Cardiac septum (tissue), 1 donor: ENCODE results near the gene SSUH2. TPM values are rescaled to one million over a fixed set of nuclear protein-coding genes. Genes with fewer than 3 reads are reported as not detected.

Source experiments
- DNase-seq: peaks from one replicate; pipeline ENCODE4 v3.0.0-alpha.2; 2020; ENCODE audit warnings: low spot score
- intact Hi-C: fragments of 100-400 bp; cut with DNase I; formaldehyde crosslinking; loops from one replicate; pipeline ENCODE4 v1.14.0; 2022
- total RNA-seq: library from RNA; stranded (reverse); fragmentation: NEBNext Ultra II Directional; extraction: Animal tissue kit (Norgen Biotek cat#: 25700); gene quantifications from one replicate; pipeline ENCODE4 v1.2.1, GENCODE V29; 2021
- donor health status: DM: no; HTN: no; CAD: no.

SSUH2 gene
- total RNA-seq, 1 donor from 2014 or later, result 2.4 TPM

DNA sequence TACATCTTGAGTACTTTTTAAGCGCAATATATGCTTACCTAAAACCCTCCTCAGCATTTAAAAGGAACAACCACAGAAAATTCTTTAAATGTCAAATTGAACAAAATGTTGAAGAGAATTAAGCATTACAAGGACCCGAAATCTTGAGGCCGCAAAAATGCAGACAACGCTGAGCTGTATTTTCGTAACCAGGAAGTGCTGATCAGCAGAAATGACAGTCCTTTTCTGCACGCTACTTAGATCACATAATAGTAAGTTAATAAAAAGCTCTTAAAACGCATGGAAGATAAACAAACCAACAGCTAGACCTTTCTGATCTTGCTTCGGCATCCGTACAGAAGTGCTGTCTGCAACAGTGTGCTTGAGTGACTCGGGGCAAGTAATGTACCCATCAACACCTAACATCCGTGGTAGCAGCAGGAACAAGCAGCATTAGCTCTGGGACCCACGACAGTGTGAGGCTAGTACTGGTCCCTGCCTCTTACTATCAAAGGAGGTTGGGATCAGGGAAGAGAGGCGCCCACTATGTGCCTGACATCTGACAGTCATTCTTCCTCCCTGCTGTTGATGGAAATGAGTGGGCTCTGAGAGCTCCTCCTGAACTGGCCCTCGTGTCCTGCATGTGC is 1.8 kb upstream of the SSUH2 start:
- intact Hi-C loops, result no loop called here
- DNase-seq, result peak; percentile 63

GRCh38 chr3:8645712-8646111 is 1.1 kb upstream of the SSUH2 start:
- DNase-seq, result no peak
- intact Hi-C loops, result no loop called here

DNA sequence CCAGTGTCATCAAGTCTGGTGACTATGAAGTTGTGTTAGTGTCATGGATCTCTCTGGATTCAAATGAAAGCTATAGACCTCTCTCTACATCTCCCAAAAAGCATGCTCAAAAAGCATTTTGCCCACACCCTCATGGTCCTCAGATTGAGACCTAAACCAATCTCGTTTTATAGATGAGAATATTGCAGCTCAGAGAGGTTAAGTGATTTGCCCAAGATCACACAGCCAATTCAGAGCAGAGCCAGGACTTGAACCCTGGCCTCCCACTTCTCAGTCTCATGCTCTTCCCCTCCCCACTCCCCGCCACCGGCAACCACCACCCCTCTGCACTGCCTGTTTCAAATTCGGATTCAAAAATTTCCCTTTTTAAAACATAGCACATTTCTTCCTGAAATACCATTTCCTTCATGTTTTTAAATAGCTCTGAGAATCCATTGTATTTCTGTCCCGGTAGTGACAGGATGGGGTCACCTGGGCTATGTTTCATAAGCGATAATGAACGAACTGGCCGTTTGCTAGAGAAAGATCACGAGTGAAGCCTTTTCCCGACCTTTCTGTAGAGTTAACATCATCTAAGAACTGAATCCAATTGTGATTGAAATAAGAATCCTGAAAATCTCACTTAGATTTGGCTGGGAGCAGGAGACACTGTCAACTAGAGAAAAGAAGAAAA is 769 bp downstream of the SSUH2 start:
- intact Hi-C loops, result no loop called here
- no peak for DNase-seq

GRCh38 chr3:8642001-8642400 is 2.6 kb downstream of the SSUH2 start:
- intact Hi-C loops, result no loop called here
- no peak for DNase-seq

- intact Hi-C loops, result no loop called here
These were observed 3.1 kb downstream of the SSUH2 start for GRCh38 chr3:8641472-8641871.

GRCh38 chr3:8640223-8640622 is 4.4 kb downstream of the SSUH2 start:
- no peak for DNase-seq
- intact Hi-C loops, result no loop called here

More at GRCh38 chr3:8641472-8641871, 3.1 kb downstream of the SSUH2 start:
- no peak for DNase-seq

DNA sequence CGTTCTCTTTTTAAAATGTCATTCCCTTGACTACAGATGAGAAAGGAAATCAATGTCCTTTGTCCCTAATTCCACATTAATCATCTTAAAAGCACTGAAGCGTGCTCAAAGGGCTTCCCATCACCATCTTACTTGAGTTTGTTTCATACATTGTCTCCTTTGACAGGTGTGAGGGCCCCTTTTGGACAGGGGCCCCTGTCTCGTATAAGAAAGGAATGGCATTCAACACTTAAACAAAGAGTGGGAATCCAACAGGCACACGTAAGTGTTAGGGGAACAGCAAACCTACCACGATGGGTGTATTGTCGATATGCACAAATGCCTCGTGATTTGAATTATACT is 5.0 kb downstream of the SSUH2 start:
- DNase-seq, result no peak
- intact Hi-C loops, result no loop called here

DNA sequence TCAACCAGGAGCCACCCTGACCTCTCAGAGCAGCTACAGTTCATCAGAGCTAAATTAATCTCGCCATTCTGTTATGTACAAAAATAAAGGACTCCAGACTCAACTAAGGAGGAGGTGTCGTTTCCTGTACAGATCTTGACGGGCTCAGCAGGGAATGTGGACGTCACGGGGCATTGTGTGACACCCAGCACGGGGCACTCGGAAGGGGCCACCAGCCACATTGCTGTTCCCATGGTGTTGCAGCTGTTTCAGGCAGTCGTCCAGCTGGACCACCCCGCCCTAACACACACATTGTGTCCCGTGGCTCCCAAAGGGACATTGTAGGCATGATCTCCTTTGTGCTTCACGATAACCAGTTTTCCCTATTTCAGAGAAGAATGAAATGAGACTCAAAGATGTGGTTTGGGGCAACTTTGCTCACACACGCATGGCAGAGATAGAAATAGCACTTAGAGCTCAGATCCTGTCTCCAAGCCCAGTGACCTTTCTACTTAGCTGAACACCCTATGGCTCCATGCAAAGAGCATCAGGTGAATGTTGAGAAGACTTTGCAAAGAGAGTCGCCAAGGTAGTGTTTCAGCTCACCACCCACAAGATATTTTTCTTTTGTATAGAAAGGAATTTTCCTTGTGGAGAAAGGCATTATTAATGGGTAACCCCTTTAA is 5.5 kb downstream of the SSUH2 start:
- intact Hi-C loops, result no loop called here
- no peak for DNase-seq

DNA sequence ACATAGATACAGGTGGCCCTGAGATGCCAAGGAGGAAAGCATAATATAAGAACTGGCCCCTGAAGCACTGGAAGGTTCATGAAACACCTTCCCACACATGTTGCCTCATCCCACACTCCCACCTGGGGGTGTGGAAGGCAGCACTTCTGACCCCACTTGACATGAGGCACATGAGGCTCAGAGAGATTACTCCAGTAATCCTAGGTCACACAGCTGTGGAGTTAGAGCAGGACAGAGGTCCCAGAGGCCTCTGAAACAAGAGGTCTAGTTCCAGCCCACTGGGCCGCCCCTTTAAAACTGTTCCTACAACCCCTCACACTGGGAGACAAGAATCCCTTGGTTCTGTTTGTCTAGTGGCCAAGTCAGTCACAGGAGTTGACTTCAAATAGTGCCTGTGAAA is 7.2 kb downstream of the SSUH2 start:
- intact Hi-C loops, result no loop called here
- DNase-seq, result no peak

DNA sequence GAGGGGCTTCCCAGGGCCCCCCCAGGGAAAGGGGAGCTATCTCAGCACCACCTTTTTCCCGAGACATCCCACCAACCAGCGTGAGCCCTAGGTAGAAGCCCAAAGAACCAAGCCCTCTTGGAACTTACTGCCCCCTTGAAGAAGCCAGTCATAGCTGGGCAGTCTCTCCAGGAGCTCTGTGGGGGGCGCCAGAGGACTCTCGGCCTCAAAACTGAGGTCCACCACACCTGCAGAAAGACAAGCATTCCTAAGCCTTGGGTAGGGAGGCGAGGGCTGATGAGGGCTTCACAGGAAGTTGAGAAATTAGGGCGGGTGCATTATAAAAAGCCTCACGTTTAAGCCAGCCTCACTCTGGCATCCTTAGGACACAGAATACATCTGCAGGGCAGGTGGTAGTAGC is 9.0 kb downstream of the SSUH2 start:
- peak; percentile 29 for DNase-seq
- intact Hi-C loops, result no loop called here

- intact Hi-C loops, result no loop called here
- DNase-seq, result peak; percentile 70
These were observed 9.5 kb downstream of the SSUH2 start for GRCh38 chr3:8635125-8635524.

GRCh38 chr3:8632402-8633237 is 12.0 kb downstream of the SSUH2 start:
- peak; percentile 27 for DNase-seq
- intact Hi-C loops, result no loop called here

DNA sequence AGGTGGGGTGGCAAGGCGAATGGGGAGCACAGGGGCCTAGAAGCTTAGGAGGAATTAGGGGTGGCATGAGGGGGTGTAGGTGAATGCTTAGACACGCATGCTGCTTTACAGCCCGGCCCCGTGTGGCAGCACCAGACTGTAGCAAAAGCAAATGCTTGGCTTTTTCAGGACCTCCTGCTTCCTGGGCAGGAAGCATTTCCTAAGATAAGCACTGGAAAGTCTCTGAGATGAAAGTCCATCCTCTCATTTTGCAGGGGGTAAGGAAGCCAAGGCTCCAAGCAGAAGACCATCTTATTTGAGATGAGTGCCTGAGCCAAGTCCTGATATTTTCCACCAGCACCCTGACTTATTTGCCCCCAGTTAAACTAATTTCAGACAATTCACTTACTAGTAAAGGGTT is 12.9 kb downstream of the SSUH2 start:
- intact Hi-C loops, result no loop called here
- DNase-seq, result peak; percentile 38

GRCh38 chr3:8629151-8630021 is 15.2 kb downstream of the SSUH2 start:
- intact Hi-C loops, result no loop called here
- peak; percentile 76 for DNase-seq

GRCh38 chr3:8627949-8628348 is 16.6 kb downstream of the SSUH2 start:
- intact Hi-C loops, result no loop called here
- DNase-seq, result peak; percentile 46

- DNase-seq, result peak; percentile 47
- intact Hi-C loops, result no loop called here
These were observed 17.2 kb downstream of the SSUH2 start for GRCh38 chr3:8627201-8627940.

GRCh38 chr3:8625991-8626390 is 18.6 kb downstream of the SSUH2 start:
- peak; percentile 71 for DNase-seq
- intact Hi-C loops, result no loop called here

DNA sequence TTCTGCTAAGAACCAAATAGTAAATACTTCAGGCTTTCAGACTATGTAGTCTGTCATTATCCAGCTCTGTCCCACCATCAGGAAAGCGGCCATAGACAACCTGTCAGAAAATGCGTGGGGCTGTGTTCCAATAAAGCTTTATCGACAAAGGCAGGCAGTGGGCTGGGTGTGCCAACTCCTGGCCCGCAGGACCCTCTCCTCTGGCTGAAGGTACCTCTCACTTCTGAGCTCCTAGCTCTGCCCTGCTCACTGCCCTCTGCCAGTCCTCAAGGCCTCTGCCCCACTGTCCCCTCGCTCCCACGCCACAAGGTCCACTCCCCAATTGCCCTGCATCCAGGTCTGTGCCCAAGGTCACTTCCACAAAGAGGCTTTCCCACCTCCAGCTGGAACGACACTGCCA is 20.0 kb downstream of the SSUH2 start:
- intact Hi-C loops, result no loop called here
- DNase-seq, result peak; percentile 65

- intact Hi-C loops, result no loop called here
- DNase-seq, result peak; percentile 55
These were observed 20.9 kb downstream of the SSUH2 start for GRCh38 chr3:8623741-8624140.
